ENCODE measurements around the gene RCOR1. TPM values are rescaled to one million over a fixed set of nuclear protein-coding genes. Genes with fewer than 3 reads are reported as not detected.

The RCOR1 gene
- total RNA-seq, 2 donors from 2014 or later, result 17.1 to 17.5 TPM

GRCh38 chr14:102729268-102729667 is 136.8 kb downstream of the RCOR1 start:
- no peaks in the 10 kb centered on the region for H3K9me3 Mint-ChIP-seq
- no peak for ATAC-seq
- H3K4me1 Mint-ChIP-seq (ENCODE audit: low read depth in 2 of 2), result peaks cover 0 to 5% of the 10 kb centered on the region in 2 donors
- H3K27ac Mint-ChIP-seq, result no peak overlapping the region
- DNase-seq (ENCODE audit: low spot score), result no peak
- no peaks in the 10 kb centered on the region for H3K27me3 Mint-ChIP-seq
- no peak overlapping the region for H3K4me3 Mint-ChIP-seq
- H3K36me3 Mint-ChIP-seq, result peaks cover 12% of the 10 kb centered on the region

- H3K9me3 Mint-ChIP-seq, result no peaks in the 10 kb centered on the region
Measured at GRCh38 chr14:102729825-102730224, 137.4 kb downstream of the RCOR1 start.

GRCh38 chr14:102731101-102731870 is 138.8 kb downstream of the RCOR1 start:
- peaks cover 0 to 5% of the 10 kb centered on the region in 2 donors for H3K4me1 Mint-ChIP-seq (ENCODE audit: low read depth in 2 of 2)
- H3K27me3 Mint-ChIP-seq, result no peaks in the 10 kb centered on the region
- no peak overlapping the region for H3K27ac Mint-ChIP-seq
- peak in 1 of 2 donors; percentile 28 for ATAC-seq
- H3K36me3 Mint-ChIP-seq, result peaks cover 11% of the 10 kb centered on the region
- no peak for DNase-seq (ENCODE audit: low spot score)
- H3K9me3 Mint-ChIP-seq, result no peaks in the 10 kb centered on the region
- H3K4me3 Mint-ChIP-seq, result no peak overlapping the region

More at GRCh38 chr14:102729825-102730224, 137.4 kb downstream of the RCOR1 start:
- no peak overlapping the region for H3K4me3 Mint-ChIP-seq
- no peaks in the 10 kb centered on the region for H3K27me3 Mint-ChIP-seq
- H3K36me3 Mint-ChIP-seq, result peaks cover 12% of the 10 kb centered on the region
- peaks cover 0 to 5% of the 10 kb centered on the region in 2 donors for H3K4me1 Mint-ChIP-seq (ENCODE audit: low read depth in 2 of 2)
- H3K27ac Mint-ChIP-seq, result no peak overlapping the region
- DNase-seq (ENCODE audit: low spot score), result no peak
- ATAC-seq, result no peak

GRCh38 chr14:102731871-102732800 is 139.7 kb downstream of the RCOR1 start:
- Mint-ChIP-seq H3K27me3 (no peaks in the 10 kb centered on the region), H3K9me3 (no peaks in the 10 kb centered on the region), H3K27ac (no peak overlapping the region), H3K4me3 (no peak overlapping the region), H3K36me3 (peaks cover 4% of the 10 kb centered on the region), H3K4me1 (ENCODE audit: low read depth in 2 of 2) (peaks cover 0 to 5% of the 10 kb centered on the region in 2 donors)
- DNase-seq (ENCODE audit: low spot score), result no peak
- ATAC-seq, result peak in 1 of 2 donors; percentile 11

GRCh38 chr14:102732924-102733323 is 140.5 kb downstream of the RCOR1 start:
- H3K36me3 Mint-ChIP-seq, result no peaks in the 10 kb centered on the region
- H3K9me3 Mint-ChIP-seq, result no peaks in the 10 kb centered on the region
- ATAC-seq (no peak), DNase-seq (ENCODE audit: low spot score) (no peak)
- no peak overlapping the region for H3K27ac Mint-ChIP-seq
- no peak overlapping the region for H3K4me3 Mint-ChIP-seq
- no peaks in the 10 kb centered on the region for H3K27me3 Mint-ChIP-seq
- peaks cover 0 to 7% of the 10 kb centered on the region in 2 donors for H3K4me1 Mint-ChIP-seq (ENCODE audit: low read depth in 2 of 2)

GRCh38 chr14:102733326-102733725 is 140.9 kb downstream of the RCOR1 start:
- ATAC-seq (no peak), DNase-seq (ENCODE audit: low spot score) (no peak)
- Mint-ChIP-seq H3K36me3 (no peaks in the 10 kb centered on the region), H3K27me3 (no peaks in the 10 kb centered on the region), H3K4me1 (ENCODE audit: low read depth in 2 of 2) (peaks cover 0 to 9% of the 10 kb centered on the region in 2 donors), H3K9me3 (no peaks in the 10 kb centered on the region), H3K4me3 (no peak overlapping the region), H3K27ac (no peak overlapping the region)

GRCh38 chr14:102734436-102734835 is 142.0 kb downstream of the RCOR1 start:
- no peak for DNase-seq (ENCODE audit: low spot score)
- H3K9me3 Mint-ChIP-seq, result no peaks in the 10 kb centered on the region
- no peak overlapping the region for H3K27ac Mint-ChIP-seq
- ATAC-seq, result no peak
- H3K36me3 Mint-ChIP-seq, result no peaks in the 10 kb centered on the region
- H3K4me3 Mint-ChIP-seq, result no peak overlapping the region
- peaks cover 0 to 9% of the 10 kb centered on the region in 2 donors for H3K4me1 Mint-ChIP-seq (ENCODE audit: low read depth in 2 of 2)
- no peaks in the 10 kb centered on the region for H3K27me3 Mint-ChIP-seq

- ATAC-seq (no peak), DNase-seq (ENCODE audit: low spot score) (no peak)
- Mint-ChIP-seq H3K36me3 (no peaks in the 10 kb centered on the region), H3K27ac (no peak overlapping the region), H3K9me3 (no peaks in the 10 kb centered on the region), H3K4me1 (ENCODE audit: low read depth in 2 of 2) (peaks cover 0 to 9% of the 10 kb centered on the region in 2 donors), H3K4me3 (no peak overlapping the region), H3K27me3 (no peaks in the 10 kb centered on the region)
Measured at GRCh38 chr14:102736956-102737355, 144.5 kb downstream of the RCOR1 start.

GRCh38 chr14:102737402-102738372 is 145.2 kb downstream of the RCOR1 start:
- Mint-ChIP-seq H3K9me3 (no peaks in the 10 kb centered on the region), H3K36me3 (no peaks in the 10 kb centered on the region), H3K27ac (no peak overlapping the region), H3K4me1 (ENCODE audit: low read depth in 2 of 2) (peaks cover 0 to 9% of the 10 kb centered on the region in 2 donors), H3K27me3 (no peaks in the 10 kb centered on the region), H3K4me3 (no peak overlapping the region)
- DNase-seq (ENCODE audit: low spot score) (no peak), ATAC-seq (no peak)

GRCh38 chr14:102738373-102739189 is 146.1 kb downstream of the RCOR1 start:
- H3K36me3 Mint-ChIP-seq, result no peaks in the 10 kb centered on the region

GRCh38 chr14:102739190-102739469 is 146.7 kb downstream of the RCOR1 start:
- H3K4me3 Mint-ChIP-seq, result no peak overlapping the region
- no peak overlapping the region for H3K27ac Mint-ChIP-seq
- no peaks in the 10 kb centered on the region for H3K9me3 Mint-ChIP-seq
- no peaks in the 10 kb centered on the region for H3K36me3 Mint-ChIP-seq
- no peak for DNase-seq (ENCODE audit: low spot score)
- peaks cover 0 to 3% of the 10 kb centered on the region in 2 donors for H3K4me1 Mint-ChIP-seq (ENCODE audit: low read depth in 2 of 2)
- H3K27me3 Mint-ChIP-seq, result no peaks in the 10 kb centered on the region
- ATAC-seq, result no peak

More at GRCh38 chr14:102738373-102739189, 146.1 kb downstream of the RCOR1 start:
- Mint-ChIP-seq H3K27me3 (no peaks in the 10 kb centered on the region), H3K9me3 (no peaks in the 10 kb centered on the region), H3K27ac (no peak overlapping the region), H3K4me3 (no peak overlapping the region), H3K4me1 (ENCODE audit: low read depth in 2 of 2) (peaks cover 0 to 3% of the 10 kb centered on the region in 2 donors)
- peak in 1 of 2 donors; percentile 25 for ATAC-seq
- no peak for DNase-seq (ENCODE audit: low spot score)

- Mint-ChIP-seq H3K27me3 (no peaks in the 10 kb centered on the region), H3K4me3 (no peak overlapping the region), H3K36me3 (no peaks in the 10 kb centered on the region), H3K9me3 (no peaks in the 10 kb centered on the region), H3K4me1 (ENCODE audit: low read depth in 2 of 2) (no peaks in the 10 kb centered on the region), H3K27ac (no peak overlapping the region)
- DNase-seq (ENCODE audit: low spot score) (peak; percentile 45), ATAC-seq (peak; percentile 14 to 29)
Measured at GRCh38 chr14:102746634-102747438, 154.4 kb downstream of the RCOR1 start.
